ENCODE data around the gene THAP4. TPM values are rescaled to one million over a fixed set of nuclear protein-coding genes. Genes with fewer than 3 reads are reported as not detected.
A peak's percentile ranks its signal among the peaks of the same experiment; 100 is the strongest.

Gene THAP4
- total RNA-seq, 3 donors from 2014 or later: 35.3 to 45.9 (median 38.1) TPM

- no peaks in the 10 kb centered on the region for H3K36me3 ChIP-seq
- H3K4me1 ChIP-seq: peaks cover 0 to 6% of the 10 kb centered on the region in 2 donors
- no peak for TF ChIP-seq POLR2AphosphoS5 (IDR thresholded peaks at IDR 0.05)
- TF ChIP-seq CTCF (IDR thresholded peaks at IDR 0.05): no peak
- no peak for TF ChIP-seq POLR2A (IDR thresholded peaks at IDR 0.05)
- H3K27ac ChIP-seq: no peak overlapping the region
- H3K27me3 ChIP-seq: no peaks in the 10 kb centered on the region
- no peak for DNase-seq (ENCODE audit: low spot score in 2 of 2)
- intact Hi-C loops (cut with DNase I; ENCODE audit: low total_unique reads): no loop called here
- H3K4me3 ChIP-seq: no peak overlapping the region
- H3K9me3 ChIP-seq: no peaks in the 10 kb centered on the region
Measured at GRCh38 chr2:241619597-241620418, 17.1 kb downstream of the THAP4 start.

- TF ChIP-seq POLR2A (IDR thresholded peaks at IDR 0.05): no peak
- TF ChIP-seq CTCF (IDR thresholded peaks at IDR 0.05): no peak
- TF ChIP-seq POLR2AphosphoS5 (IDR thresholded peaks at IDR 0.05): no peak
- no peak overlapping the region for H3K4me3 ChIP-seq
- intact Hi-C loops (cut with DNase I; ENCODE audit: low total_unique reads): no loop called here
- H3K27me3 ChIP-seq: no peaks in the 10 kb centered on the region
- no peak overlapping the region for H3K27ac ChIP-seq
- H3K9me3 ChIP-seq: no peaks in the 10 kb centered on the region
- DNase-seq (ENCODE audit: low spot score in 2 of 2): no peak
- H3K4me1 ChIP-seq: peaks cover 0 to 6% of the 10 kb centered on the region in 2 donors
- no peaks in the 10 kb centered on the region for H3K36me3 ChIP-seq
Measured at GRCh38 chr2:241618829-241619228, 18.1 kb downstream of the THAP4 start.

- Histone ChIP-seq H3K4me3 (no peak overlapping the region), H3K4me1 (peaks cover 0 to 6% of the 10 kb centered on the region in 2 donors), H3K27ac (no peak overlapping the region), H3K36me3 (no peaks in the 10 kb centered on the region), H3K9me3 (no peaks in the 10 kb centered on the region), H3K27me3 (no peaks in the 10 kb centered on the region)
- intact Hi-C loops (cut with DNase I; ENCODE audit: low total_unique reads): no loop called here
- TF ChIP-seq CTCF (IDR thresholded peaks at IDR 0.05) (no peak), POLR2A (IDR thresholded peaks at IDR 0.05) (no peak), POLR2AphosphoS5 (IDR thresholded peaks at IDR 0.05) (no peak)
- DNase-seq (ENCODE audit: low spot score in 2 of 2): no peak
Measured at GRCh38 chr2:241618296-241618805, 18.6 kb downstream of the THAP4 start.

- Histone ChIP-seq H3K9me3 (no peaks in the 10 kb centered on the region), H3K4me3 (peak overlapping the region; percentile 13 to 57 (median 39)), H3K36me3 (no peaks in the 10 kb centered on the region), H3K4me1 (peaks cover 0 to 6% of the 10 kb centered on the region in 2 donors), H3K27me3 (no peaks in the 10 kb centered on the region), H3K27ac (peak overlapping the region in 1 of 2 donors; percentile 54)
- intact Hi-C loops (cut with DNase I; ENCODE audit: low total_unique reads): no loop called here
- no peak for DNase-seq (ENCODE audit: low spot score in 2 of 2)
- no peak for TF ChIP-seq POLR2A (IDR thresholded peaks at IDR 0.05)
- TF ChIP-seq POLR2AphosphoS5 (IDR thresholded peaks at IDR 0.05): no peak
- no peak for TF ChIP-seq CTCF (IDR thresholded peaks at IDR 0.05)
Measured at GRCh38 chr2:241617431-241618154, 19.4 kb downstream of the THAP4 start.

Data from breast epithelium (tissue), 4 donors.